ENCODE data around the gene PDE3B. TPM values are rescaled to one million over a fixed set of nuclear protein-coding genes. Genes with fewer than 3 reads are reported as not detected.

PDE3B gene
- total and polyA plus RNA-seq, 9 of the 15 experiments (the other 6 are each of a cell fraction or from before 2014, with no cell fraction given): 2.3 to 22.5 (median 12.2) TPM

DNA sequence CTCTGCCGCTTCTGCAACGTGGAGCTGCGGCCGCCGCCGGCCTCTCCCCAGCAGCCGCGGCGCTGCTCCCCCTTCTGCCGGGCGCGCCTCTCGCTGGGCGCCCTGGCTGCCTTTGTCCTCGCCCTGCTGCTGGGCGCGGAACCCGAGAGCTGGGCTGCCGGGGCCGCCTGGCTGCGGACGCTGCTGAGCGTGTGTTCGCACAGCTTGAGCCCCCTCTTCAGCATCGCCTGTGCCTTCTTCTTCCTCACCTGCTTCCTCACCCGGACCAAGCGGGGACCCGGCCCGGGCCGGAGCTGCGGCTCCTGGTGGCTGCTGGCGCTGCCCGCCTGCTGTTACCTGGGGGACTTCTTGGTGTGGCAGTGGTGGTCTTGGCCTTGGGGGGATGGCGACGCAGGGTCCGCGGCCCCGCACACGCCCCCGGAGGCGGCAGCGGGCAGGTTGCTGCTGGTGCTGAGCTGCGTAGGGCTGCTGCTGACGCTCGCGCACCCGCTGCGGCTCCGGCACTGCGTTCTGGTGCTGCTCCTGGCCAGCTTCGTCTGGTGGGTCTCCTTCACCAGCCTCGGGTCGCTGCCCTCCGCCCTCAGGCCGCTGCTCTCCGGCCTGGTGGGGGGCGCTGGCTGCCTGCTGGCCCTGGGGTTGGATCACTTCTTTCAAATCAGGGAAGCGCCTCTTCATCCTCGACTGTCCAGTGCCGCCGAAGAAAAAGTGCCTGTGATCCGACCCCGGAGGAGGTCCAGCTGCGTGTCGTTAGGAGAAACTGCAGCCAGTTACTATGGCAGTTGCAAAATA lies 816 bp downstream of the PDE3B start (continued):
- TF ChIP-seq, protein P1, sequence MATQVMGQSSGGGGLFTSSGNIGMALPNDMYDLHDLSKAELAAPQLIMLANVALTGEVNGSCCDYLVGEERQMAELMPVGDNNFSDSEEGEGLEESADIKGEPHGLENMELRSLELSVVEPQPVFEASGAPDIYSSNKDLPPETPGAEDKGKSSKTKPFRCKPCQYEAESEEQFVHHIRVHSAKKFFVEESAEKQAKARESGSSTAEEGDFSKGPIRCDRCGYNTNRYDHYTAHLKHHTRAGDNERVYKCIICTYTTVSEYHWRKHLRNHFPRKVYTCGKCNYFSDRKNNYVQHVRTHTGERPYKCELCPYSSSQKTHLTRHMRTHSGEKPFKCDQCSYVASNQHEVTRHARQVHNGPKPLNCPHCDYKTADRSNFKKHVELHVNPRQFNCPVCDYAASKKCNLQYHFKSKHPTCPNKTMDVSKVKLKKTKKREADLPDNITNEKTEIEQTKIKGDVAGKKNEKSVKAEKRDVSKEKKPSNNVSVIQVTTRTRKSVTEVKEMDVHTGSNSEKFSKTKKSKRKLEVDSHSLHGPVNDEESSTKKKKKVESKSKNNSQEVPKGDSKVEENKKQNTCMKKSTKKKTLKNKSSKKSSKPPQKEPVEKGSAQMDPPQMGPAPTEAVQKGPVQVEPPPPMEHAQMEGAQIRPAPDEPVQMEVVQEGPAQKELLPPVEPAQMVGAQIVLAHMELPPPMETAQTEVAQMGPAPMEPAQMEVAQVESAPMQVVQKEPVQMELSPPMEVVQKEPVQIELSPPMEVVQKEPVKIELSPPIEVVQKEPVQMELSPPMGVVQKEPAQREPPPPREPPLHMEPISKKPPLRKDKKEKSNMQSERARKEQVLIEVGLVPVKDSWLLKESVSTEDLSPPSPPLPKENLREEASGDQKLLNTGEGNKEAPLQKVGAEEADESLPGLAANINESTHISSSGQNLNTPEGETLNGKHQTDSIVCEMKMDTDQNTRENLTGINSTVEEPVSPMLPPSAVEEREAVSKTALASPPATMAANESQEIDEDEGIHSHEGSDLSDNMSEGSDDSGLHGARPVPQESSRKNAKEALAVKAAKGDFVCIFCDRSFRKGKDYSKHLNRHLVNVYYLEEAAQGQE (IDR thresholded peaks at IDR 0.05; ENCODE audit: borderline replicate concordance): no peak
- TF ChIP-seq, protein P1 (CRISPR knock-in tag; IDR thresholded peaks at IDR 0.05; ENCODE audit: low read depth): no peak
- TF ChIP-seq HDAC6 (IDR thresholded peaks at IDR 0.05; ENCODE audit: low read depth, low read length) (no peak), ZNF23 (CRISPR knock-in tag; IDR thresholded peaks at IDR 0.05) (no peak), SMARCA5 (IDR thresholded peaks at IDR 0.05) (no peak), TGIF2 (CRISPR knock-in tag; IDR thresholded peaks at IDR 0.05) (0 out of 2 replicates have a peak, but pooled peaks have one; percentile 82), EGR1 (conservative IDR thresholded peaks at IDR 0.05) (peak; percentile 26; the same call in 1 of the 2 replicates), CHCHD3 (CRISPR knock-in tag; IDR thresholded peaks at IDR 0.05) (no peak), CBX3 (IDR thresholded peaks at IDR 0.05; ENCODE audit: borderline replicate concordance in 1 of 2, low read length in 2 of 2) (no peak), ARID1B (IDR thresholded peaks at IDR 0.05) (no peak), ZBTB17 (CRISPR knock-in tag; IDR thresholded peaks at IDR 0.05) (no peak), E2F3 (CRISPR knock-in tag; IDR thresholded peaks at IDR 0.05) (no peak), ZNF121 (CRISPR knock-in tag; conservative IDR thresholded peaks at IDR 0.05) (no peak), U2AF1 (optimal IDR thresholded peaks at IDR 0.05; ENCODE audit: low read depth, low read length) (peak; percentile 33)
- TF ChIP-seq, protein P2, sequence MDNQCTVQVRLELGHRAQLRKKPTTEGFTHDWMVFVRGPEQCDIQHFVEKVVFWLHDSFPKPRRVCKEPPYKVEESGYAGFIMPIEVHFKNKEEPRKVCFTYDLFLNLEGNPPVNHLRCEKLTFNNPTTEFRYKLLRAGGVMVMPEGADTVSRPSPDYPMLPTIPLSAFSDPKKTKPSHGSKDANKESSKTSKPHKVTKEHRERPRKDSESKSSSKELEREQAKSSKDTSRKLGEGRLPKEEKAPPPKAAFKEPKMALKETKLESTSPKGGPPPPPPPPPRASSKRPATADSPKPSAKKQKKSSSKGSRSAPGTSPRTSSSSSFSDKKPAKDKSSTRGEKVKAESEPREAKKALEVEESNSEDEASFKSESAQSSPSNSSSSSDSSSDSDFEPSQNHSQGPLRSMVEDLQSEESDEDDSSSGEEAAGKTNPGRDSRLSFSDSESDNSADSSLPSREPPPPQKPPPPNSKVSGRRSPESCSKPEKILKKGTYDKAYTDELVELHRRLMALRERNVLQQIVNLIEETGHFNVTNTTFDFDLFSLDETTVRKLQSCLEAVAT (IDR thresholded peaks at IDR 0.05): 0 out of 4 replicates have a peak, but pooled peaks of 1 of the 2 experiments have one; percentile 35
- TF ChIP-seq, protein P3, sequence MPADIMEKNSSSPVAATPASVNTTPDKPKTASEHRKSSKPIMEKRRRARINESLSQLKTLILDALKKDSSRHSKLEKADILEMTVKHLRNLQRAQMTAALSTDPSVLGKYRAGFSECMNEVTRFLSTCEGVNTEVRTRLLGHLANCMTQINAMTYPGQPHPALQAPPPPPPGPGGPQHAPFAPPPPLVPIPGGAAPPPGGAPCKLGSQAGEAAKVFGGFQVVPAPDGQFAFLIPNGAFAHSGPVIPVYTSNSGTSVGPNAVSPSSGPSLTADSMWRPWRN (IDR thresholded peaks at IDR 0.05; ENCODE audit: low read depth): no peak
- TF ChIP-seq, protein P4, sequence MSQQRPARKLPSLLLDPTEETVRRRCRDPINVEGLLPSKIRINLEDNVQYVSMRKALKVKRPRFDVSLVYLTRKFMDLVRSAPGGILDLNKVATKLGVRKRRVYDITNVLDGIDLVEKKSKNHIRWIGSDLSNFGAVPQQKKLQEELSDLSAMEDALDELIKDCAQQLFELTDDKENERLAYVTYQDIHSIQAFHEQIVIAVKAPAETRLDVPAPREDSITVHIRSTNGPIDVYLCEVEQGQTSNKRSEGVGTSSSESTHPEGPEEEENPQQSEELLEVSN (IDR thresholded peaks at IDR 0.05; ENCODE audit: borderline replicate concordance in 1 of 2, extremely low read depth in 1 of 2, insufficient read depth in 1 of 2, insufficient read length in 1 of 2, low read depth in 1 of 2, low read length in 1 of 2, poor library complexity in 1 of 2, severe bottlenecking in 1 of 2): peak in 1 of 2 experiments; percentile 7

All from K562 (cell line).